HG02973 (cell line): ENCODE measurements around the gene MAST3.

Source experiments
- ATAC-seq: cut with Tn5 transposase; IDR thresholded peaks from one replicate; pipeline ENCODE4 v1.9.1; 2021; ENCODE audit warnings: moderate library complexity; ENCODE audit not compliant: unreplicated experiment

MAST3 gene

DNA sequence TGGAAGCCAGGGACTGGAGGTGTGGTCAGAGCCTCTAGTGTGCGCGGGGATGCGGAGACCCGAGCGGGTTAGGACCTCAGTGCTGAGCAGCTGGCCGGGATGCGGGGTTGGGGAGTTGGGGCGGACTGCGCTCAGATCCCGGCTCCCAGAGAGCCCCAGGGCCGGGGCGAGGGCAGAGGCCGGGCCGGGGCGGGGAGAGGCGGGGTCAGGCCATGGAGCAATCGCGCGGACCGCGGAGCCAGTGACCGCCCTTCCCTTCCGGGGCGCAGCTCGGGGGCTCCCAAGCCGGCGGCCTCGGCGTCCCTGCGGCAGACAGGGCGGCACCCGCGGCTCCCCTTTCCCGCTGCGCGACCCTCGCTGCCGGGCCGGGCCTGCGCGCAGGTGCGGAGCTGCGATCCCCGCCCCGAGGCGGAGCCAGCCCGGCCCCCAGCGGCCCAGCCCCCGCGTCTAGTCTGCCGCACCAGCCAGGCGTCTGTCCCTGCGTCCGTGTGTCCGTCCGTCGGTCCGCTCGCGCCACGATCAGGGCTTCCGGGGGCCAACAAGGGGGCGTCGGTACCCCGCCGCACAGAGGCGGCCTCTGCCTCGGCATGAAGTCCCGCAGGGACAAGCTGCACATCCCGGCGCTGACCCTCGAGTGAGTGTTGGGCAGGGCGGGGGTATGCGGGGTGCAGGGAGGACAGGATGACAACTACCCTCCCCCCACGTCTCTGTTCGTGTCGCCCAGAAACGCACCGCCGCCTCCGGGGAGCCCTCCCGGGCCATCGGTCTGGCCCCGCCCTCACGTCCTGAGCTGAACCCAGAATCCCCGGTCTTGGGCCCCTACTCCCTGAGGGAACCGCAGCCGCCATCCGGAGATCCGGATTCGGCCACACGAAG lies 12.4 kb downstream of the MAST3 start:
- no peak for ATAC-seq

DNA sequence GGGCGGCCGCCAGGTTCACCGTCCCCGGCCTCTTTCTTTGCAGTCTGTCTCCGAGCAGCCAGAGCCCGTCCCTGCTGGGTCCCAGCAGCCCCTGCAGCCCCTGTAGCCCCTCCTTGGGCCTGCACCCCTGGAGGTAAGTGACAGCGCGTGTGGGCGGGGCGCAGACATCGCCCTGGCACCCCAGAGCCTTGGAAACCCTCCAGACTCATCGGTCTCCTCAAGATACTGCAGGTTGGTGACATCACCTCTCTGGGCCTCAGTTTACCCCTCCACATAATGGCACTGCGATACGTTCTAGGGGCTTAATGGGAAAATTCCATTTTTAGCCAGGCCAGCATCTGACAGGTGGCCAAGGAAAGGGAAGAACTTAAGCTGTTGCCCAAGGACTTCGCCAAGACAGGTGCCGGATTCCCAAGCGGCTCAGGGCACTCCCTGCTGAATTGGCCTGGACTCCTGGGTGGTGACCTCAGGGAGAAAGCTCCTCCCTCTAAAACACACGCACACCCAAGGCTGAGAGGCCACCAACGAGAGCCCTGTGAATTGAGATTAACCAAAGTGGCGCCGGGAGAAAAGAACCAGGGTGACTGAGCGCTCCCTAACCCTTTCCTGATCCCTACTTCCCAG lies 13.1 kb downstream of the MAST3 start:
- no peak for ATAC-seq

DNA sequence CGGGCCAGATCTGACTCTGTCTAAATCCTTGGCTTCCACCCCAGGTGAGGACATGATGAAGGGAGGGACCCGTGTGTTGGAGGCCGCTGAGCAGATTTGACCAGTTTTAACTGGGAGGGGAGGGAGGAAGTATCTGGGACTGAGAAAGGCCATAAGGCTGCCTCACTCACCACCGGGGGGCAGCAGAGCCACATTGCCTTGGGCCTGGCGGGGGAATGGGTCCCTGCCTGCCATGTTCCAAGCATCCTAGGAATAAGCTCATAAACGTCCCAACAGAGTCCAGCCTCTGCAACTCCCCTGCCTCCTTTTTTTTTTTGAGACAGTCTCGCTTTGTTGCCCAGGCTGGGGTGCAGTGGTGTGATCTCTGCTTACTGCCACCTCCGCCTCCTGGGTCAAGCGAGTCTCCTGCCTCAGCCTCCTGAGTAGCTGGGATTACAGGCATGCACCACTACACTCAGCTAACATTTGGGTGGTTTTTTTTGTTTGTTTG lies 15.5 kb downstream of the MAST3 start:
- no peak for ATAC-seq

DNA sequence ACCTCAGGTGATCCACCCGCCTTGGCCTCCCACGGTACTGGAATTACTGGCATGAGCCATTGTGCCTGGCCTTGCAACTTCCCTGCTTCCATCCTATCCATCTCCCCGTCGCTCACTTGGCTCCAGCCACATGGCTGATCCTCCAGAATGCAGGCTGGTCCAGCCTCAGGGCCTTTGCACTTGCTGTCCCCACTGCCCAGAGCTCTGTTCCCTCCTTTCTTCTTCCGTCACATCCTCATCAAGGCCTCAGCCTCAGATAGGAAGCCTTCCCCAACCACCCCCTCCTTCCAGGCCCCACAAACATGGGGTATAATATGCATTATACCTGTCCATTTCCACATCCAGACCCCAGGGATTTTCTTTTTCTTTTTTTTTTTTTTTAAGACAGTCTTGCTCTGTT lies 16.2 kb downstream of the MAST3 start:
- ATAC-seq = no peak

DNA sequence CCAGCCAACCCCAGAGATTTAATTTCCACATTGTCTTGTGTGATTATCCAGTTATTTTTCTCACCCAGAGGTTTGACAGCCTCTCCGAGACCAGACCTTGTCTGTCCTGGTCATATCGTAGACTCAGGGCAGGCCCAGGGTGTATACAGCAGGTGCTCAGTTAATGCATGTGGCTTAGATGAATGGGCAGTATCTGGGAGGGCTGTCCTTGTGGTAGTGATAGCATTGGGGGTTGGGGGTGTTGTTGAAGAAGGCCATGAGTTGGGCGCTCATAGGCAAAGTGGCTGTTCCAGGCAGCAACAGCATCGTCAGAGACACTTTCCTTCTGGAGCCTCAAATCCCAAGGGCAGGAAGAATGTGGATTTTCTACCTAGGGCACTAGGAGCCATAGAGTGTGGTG lies 16.9 kb downstream of the MAST3 start:
- no peak for ATAC-seq

DNA sequence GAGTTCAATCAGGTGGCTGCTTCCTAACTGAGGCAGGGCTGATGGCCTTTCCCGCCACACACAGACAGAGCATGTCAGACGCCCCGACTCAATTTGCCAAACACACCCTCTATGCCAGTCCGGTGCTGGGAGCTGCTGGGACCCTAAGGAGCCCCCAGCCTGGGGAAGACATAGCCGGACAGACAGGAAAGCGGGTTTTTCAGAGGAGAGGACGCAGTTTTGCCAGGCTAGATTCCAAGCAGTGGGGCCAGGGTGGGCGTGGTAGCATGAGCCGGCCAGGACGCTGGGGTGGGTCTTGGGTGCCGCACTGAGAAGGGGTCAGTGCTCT lies 19.8 kb downstream of the MAST3 start:
- no peak for ATAC-seq

DNA sequence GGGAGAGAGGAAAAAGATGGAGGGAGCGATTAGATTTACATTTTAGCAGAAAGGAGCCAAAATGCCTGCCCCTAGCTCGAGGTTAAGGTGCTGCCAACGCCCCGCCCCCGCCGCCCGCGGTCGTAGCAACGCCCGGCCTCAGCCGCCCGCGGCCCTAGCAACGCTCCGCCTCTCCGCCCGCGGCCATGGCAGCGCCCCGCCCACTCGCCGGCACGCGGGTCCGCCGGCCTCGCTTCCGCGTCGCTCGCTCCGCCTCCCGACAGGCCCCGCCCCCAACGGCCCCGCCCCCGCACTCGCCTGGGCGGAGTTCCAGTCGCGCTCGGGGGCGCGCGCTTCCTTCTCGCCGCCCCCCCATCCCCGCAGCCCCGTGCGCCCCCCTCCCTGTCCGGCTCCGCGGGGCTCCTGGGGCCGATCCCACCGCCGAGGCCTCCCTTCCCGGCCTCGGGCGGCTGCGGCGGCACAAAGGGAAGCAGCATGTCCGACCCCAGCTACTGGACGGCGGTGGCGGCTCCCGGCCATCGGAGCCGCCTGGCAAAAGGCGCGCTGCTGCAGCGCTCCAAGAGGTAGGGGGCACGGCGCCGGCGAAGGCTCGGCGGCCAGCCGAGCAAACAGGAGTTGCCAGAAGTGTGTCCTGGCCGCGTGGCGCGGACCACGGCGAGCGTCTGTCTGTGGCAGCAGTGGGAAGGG lies 20.3 kb downstream of the MAST3 start:
- peak; percentile 66 for ATAC-seq

DNA sequence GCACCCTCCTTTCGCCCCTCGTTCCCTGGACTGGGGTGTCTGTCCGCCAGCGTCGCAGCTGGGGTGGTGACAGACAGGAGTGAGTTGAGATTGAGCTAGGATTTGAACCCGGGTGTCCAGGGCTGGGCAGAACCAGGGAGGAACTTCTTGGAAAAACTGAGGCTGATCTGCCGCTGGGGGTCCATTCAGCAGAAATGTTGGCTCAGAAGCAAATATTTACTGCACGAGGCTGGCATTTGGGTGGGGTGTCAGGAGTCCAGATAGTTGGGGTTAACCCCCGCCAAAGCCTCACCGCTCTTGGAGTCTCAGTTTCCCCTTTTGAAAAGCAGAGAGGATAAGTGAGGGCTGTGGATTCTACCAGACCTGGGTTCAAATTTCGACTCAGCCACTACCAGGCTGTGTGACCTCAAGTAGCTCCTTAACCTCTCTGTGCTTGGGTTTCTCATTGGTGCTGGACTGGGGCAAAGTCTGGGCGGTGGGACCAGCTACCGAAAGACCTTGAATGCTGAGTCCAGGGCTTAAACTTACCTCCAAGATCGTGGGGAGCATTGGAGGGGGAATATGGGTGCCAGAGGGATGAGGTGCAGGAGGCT lies 20.9 kb downstream of the MAST3 start:
- ATAC-seq = no peak

DNA sequence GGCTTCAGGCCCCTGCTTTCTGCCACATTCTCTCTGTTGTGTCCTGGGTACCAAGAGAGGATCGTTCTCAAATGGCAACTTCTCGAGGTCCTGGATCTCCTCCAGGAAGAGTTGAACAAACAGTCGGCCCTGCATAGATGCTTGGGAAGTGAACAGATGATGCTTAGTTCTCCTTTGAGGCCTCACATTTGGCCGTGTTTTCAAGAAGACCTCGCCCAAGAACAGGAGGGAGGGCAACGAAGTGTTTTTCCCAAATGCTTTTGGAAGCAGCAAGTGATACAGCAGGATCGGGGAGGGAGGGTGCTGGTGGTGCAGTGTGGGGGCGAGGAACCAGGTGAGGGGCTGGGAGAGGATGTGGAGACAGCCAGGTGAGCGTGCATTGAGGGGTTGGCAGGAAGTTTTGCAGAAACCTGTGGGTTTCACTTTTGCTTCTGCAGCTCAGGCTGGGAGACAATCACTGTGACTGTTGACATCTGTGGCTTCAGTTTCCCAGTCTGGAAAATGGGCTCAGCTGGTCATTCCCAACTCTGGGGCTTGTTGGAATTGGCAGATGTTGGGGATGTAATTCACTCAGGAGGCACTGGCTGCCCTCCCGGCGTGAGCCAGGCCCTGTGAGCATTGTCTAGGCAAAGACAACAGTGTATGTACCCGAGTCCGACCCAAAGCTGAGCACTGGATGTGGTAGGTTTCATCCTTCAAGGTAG lies 21.6 kb downstream of the MAST3 start:
- no peak for ATAC-seq

DNA sequence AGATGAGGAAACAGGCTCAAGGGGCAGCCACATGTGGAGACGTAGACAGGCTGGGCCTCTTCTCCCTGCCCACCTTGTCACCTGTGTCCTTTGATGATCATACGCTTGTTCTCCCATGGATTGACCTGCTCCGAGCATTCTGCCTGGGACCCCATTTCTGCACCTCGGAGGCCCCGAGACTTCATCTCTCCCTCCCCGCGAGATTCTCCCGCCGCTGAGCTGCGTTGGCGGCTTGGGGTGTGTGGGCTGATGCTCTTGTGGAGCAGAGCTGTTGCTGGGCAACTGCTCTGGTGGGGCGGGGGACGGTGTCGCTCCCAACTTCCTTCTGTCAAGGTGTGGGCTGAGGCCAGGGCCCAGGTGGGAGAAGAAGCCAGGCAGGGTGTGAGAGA lies 22.1 kb downstream of the MAST3 start:
- ATAC-seq = no peak

DNA sequence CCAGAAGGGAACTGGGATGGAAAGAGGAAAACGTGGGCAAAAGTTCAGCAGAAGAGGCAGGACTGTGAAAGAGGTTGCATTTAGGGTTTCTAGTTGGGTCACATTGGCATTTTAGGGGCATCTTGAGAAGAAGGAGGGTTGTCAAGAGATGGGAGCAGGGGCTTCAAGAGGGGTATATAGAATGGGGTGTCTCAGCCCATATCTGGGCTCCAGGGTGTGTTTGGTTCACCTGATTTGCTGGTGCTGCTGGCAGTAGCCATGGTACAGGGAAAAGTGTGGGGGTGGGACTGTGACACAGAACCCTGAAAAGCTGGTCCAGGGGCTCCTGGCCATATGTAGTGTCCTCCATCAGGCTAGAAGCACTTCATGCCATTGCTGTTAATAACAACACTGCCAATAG lies 22.5 kb downstream of the MAST3 start:
- no peak for ATAC-seq

DNA sequence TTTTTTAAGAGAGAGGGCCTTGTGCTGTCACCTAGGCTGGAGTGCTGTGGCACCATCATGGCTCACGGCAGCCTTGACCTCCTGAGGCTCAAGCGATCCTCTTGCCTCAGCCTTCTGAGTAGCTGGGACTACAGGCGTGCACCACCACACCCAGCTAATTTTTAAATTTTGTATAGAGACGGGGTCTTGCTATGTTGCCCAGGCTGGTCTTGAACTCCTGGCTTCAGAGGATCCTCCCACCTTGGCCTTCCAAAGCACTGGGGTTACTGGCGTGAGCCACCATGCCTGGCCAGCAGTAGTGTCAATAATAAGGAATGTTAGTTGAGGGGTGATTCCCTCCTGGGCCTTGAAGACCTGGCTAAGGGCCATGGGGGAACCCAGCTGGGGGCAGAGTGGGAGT lies 23.6 kb downstream of the MAST3 start:
- ATAC-seq = no peak

DNA sequence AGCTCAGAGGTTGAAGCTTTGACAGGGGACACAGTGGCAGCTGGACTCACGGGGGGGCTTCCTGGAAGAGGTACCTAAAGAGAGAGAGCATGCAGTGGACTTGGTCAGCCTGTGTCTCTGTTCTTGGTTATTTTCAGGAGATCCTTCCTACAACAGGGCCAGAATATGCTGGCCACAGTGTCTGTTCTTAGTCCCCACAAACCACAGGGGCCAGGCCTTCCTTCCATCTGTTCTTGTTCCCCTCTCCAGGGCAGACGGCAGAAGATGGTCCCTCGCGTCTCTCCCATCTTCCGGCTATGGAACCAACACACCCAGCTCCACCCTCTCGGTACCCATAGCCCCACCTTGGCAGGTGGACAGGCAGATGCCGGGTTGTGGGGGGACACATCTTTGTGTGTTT lies 24.8 kb downstream of the MAST3 start:
- no peak for ATAC-seq

DNA sequence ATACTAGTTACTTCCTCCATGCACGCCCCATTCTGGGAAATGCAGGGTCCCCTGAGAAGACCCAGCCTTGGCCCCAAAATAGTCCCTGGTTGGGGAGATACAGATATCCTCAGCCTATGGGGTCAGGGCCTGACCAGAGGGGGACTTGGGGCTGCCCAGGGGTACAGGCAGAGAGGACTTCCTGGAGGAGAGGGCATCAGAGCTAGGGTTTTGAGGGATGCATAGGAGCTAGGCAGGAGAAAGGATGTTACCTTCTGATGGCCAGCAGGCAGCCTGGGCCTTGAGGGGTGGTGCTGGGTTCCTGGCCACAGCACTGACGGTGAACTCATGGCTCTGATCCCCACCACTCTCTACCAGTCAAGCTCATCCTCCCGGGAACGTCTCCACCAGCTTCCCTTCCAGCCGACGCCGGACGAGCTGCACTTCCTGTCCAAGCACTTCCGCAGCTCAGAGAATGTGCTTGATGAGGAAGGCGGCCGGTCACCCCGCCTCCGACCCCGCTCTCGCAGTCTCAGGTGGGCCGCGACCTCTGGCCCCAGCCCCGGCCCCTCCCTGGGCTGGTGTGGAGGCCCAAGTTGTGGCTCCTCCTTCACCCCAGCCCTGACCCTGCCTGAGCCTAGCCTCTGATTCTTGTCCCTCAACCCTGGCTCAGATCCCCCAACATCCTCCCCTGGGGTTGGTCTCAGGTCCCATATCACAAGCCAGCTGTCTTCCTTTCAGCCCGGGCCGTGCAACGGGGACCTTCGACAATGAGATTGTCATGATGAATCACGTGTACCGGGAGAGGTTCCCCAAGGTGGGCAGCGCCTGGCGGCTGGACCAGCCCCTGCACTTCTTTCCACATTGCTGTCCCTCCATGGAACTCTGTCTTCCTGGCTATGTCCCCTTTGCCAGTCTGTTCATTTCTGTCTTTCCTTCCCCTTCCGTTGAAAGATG lies 25.6 kb downstream of the MAST3 start:
- no peak for ATAC-seq

DNA sequence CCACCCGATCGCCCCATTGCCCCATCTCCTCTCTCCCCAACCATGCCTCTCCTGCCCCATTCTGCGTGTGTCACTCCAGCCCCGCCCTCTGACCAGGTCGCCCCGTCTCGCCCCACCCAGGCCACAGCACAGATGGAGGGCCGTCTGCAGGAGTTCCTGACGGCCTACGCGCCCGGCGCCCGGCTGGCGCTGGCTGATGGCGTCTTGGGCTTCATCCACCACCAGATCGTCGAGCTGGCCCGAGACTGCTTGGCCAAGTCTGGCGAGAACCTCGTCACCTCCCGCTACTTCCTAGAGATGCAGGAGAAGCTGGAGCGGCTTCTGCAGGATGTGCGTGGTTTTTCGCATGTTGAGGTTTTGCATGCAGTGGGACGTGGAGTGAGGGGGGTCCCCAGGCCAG lies 26.2 kb downstream of the MAST3 start:
- ATAC-seq = no peak

DNA sequence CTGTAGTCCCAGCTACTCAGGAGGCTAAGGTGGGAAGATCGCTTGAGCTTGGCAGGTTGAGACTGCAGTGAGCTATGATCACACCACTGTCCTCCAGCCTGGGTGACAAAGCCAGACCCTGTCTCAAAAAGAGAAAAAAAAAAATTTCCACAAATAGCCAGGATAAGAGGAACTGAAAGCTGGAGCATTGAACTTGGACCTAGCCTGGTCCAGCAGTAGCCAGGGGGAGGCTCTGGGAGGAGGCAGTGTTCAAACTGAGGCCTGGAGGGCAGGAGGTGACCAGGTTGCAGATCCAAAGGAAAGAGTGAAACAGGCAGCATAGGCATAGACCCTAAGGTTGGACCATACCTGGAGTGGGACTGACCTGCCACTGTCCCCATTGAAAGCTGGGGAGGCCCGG lies 28.5 kb downstream of the MAST3 start:
- no peak for ATAC-seq

DNA sequence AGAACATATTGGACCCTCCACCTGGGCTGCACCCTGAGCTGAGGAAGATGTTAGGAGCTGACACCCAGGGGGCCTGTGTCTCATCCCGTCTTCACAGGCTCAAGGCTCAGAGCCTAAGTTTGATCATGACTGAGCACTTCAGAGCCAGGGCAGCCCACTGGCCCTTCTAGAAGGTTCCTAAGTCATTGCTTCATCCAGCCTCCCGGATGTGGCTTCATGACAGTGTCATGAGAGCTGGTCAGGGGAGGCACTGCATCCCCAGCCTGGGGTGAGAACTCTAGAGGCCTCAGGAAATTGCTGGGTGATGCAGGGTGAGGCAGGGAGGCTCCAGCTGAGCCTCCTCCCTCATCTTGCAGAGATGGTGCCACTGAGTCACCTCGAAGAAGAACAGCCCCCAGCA lies 30.5 kb downstream of the MAST3 start:
- ATAC-seq = no peak

DNA sequence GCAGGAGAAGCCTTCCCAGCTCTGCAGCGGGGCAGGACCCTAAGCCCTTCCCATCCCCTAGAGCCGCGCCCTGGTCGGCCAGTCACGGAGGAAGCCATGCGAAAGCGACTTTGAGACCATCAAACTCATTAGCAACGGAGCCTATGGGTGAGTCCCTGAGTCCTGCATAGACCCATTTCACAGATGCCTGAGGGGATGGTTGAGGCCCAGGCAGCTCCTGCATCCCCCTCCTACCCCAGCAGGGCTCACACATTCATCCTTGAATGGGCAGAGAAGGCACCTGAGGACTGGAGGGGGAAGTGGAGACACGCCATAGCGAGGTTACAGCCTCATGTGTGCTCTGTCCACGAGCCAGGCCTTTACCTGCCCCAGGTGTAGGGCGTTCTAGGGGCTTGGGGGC lies 31.2 kb downstream of the MAST3 start:
- ATAC-seq = no peak

DNA sequence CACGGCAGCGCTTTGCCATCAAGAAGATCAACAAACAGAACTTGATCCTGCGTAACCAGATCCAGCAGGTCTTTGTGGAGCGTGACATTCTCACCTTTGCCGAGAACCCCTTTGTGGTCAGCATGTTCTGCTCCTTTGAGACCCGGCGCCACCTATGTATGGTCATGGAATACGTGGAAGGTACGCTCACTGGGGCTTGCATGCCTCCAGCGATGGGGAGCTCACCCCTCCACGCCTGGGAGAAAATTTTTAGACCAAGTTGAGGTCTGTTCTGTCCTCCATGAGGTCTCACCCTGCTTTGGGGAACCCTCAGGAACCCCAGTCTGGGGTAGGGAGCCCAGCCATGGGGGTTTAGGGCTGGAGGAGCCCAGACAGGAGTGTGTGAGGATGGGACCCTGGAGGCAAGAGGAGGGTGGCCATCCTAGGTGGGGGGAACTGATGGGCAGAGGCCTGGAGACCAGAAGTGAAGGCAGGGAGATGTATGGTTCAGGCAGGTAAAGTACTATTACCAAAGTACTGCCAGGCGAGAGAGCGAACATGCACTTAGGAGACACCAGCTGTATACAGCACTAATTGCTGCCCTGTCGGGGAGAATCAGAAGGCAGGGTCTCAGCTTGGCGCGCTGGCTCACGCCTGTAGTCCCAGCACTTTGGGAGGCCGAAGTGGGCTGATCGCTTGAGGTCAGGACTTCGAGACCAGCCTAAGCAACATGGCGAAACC lies 33.1 kb downstream of the MAST3 start:
- ATAC-seq = no peak
